HepG2 (cell line): ENCODE measurements around the gene NUDT3. TPM values are rescaled to one million over a fixed set of nuclear protein-coding genes. Genes with fewer than 3 reads are reported as not detected.
"Not testable (repeated sequence)": the region's sequence is repeated elsewhere in the genome, so short reads cannot be mapped to it uniquely, and the experiment has no call there.

ENCODE experiments used
- ATAC-seq: fragments of 200-7000 bp; cut with Tn5 transposase; 3 replicates; pipeline ENCODE4 v1.9.1; 2020; ENCODE audit warnings: mild to moderate bottlenecking, moderate library complexity
- BruUV-seq: library from RNA; stranded (reverse); fragments of 400-500 nt; replicated peaks from 2 replicates; lab custom pipeline; 2021; lab: Mats Ljungman, UMichigan
- CTCF ChIA-PET: fragments of 300-600 bp; formaldehyde crosslinking; extraction: SDS; loops from one replicate; lab custom pipeline; 2021; ENCODE audit warnings: low total read pairs, inconsistent platforms, low intra/inter-chr PET ratio; lab: Yijun Ruan, JAX
- POLR2A ChIA-PET: fragments of 350-600 bp; sonication (Branson Sonifier 250); formaldehyde crosslinking; loops from one replicate; lab custom pipeline; 2020; ENCODE audit warnings: antibody characterized with exemption, inconsistent platforms; lab: Yijun Ruan, JAX
- DNase-seq: peaks from one replicate; pipeline ENCODE4 v3.0.0-alpha.2; 2015; ENCODE audit warnings: low spot score
- FAIRE-seq: peaks from 3 replicates; lab custom pipeline; 2011; peaks lifted over from hg19 to GRCh38; lab: Jason Lieb, UNC
- H2AFZ ChIP-seq: one replicate; pipeline ENCODE4 v1.6.1; 2011; ENCODE audit warnings: low read length, inconsistent platforms
- H3K27ac ChIP-seq: fragments of 300-600 bp; 3 replicates; pipeline ENCODE4 v1.8.0; 2011; ENCODE audit warnings: mixed run types, mild to moderate bottlenecking, mixed read lengths, low read length, inconsistent platforms; ENCODE audit not compliant: insufficient read depth; ENCODE audit errors: extremely low read length
- H3K27me3 ChIP-seq, 2 experiments: fragments of 200-600 bp in 1 of 2; 2 replicates in 1 of 2; 3 replicates in 1 of 2; pipeline versions ENCODE4 v1.6.0 to v1.8.0; 2011; ENCODE audit warnings: low read length in 2 of 2, mild to moderate bottlenecking in 2 of 2, moderate library complexity in 2 of 2, inconsistent platforms in 1 of 2; ENCODE audit not compliant: insufficient read depth in 2 of 2, control insufficient read depth in 1 of 2
- H3K36me3 ChIP-seq, 2 experiments: fragments of 200-600 bp in 1 of 2; replicated peaks in 1 of 2; 2 replicates in 1 of 2; 3 replicates in 1 of 2; pipeline versions ENCODE4 v1.5.1 to v1.8.0; 2011; ENCODE audit warnings: low read length in 2 of 2, inconsistent platforms in 1 of 2; ENCODE audit not compliant: insufficient read depth in 2 of 2, control insufficient read depth in 1 of 2
- H3K4me1 ChIP-seq: 2 replicates; pipeline ENCODE4 v1.5.1; 2012; ENCODE audit warnings: low read length, inconsistent platforms; ENCODE audit not compliant: insufficient read depth
- H3K4me2 ChIP-seq: 2 replicates; pipeline ENCODE4 v1.6.0; 2011; ENCODE audit warnings: low read depth, low read length, inconsistent platforms
- H3K4me3 ChIP-seq, 3 experiments: fragments of 200-600 bp in 1 of 3; sonication (generic), shearing (Covaris generic) in 1 of 3; replicated peaks in 1 of 3; 2 replicates each; pipeline ENCODE4 v1.5.1; 2011 to 2016; ENCODE audit warnings: low read length in 3 of 3, inconsistent platforms in 2 of 3, low read depth in 2 of 3, mild to moderate bottlenecking in 2 of 3, control low read depth in 1 of 3, mixed read lengths in 1 of 3; ENCODE audit not compliant: insufficient read depth in 1 of 3
- H3K79me2 ChIP-seq: one replicate; pipeline ENCODE4 v1.6.1; 2011; ENCODE audit warnings: low read length, inconsistent platforms; ENCODE audit not compliant: insufficient read depth
- H3K9ac ChIP-seq: 2 replicates; pipeline ENCODE4 v1.6.0; 2011; ENCODE audit warnings: mild to moderate bottlenecking, low read depth, low read length, inconsistent platforms; ENCODE audit not compliant: insufficient read depth
- H3K9me3 ChIP-seq: 2 replicates; pipeline ENCODE4 v1.5.1; 2012; ENCODE audit warnings: mild to moderate bottlenecking, low read length
- H4K20me1 ChIP-seq: 2 replicates; pipeline ENCODE4 v1.6.0; 2011; ENCODE audit warnings: inconsistent platforms, mild to moderate bottlenecking, low read length, moderate library complexity; ENCODE audit not compliant: insufficient read depth
- HOXA5 ChIP-seq: sonication (generic); formaldehyde crosslinking; IDR thresholded peaks from 2 replicates; pipeline ENCODE4 v1.4.0; 2020; ENCODE audit warnings: missing genetic modification reagents
- NFYC ChIP-seq: IDR thresholded peaks from 2 replicates; pipeline ENCODE4 v1.6.1; 2016; ENCODE audit warnings: missing genetic modification reagents, missing compliant biosample characterization
- RFXAP ChIP-seq: sonication (generic); formaldehyde crosslinking; IDR thresholded peaks from 2 replicates; pipeline ENCODE4 v1.4.0; 2020; ENCODE audit warnings: missing genetic modification reagents, borderline replicate concordance
- SALL2 ChIP-seq: sonication (generic); formaldehyde crosslinking; IDR thresholded peaks from 2 replicates; pipeline ENCODE4 v1.8.1; 2023; ENCODE audit warnings: mild to moderate bottlenecking, missing genetic modification reagents, inconsistent platforms
- SP4 ChIP-seq: sonication (generic); formaldehyde crosslinking; IDR thresholded peaks from 2 replicates; pipeline ENCODE4 v1.8.1; 2023; ENCODE audit warnings: mild to moderate bottlenecking, missing genetic modification reagents
- TBP ChIP-seq: sonication (generic); formaldehyde crosslinking; IDR thresholded peaks from 2 replicates; pipeline ENCODE4 v1.5.0; 2020; ENCODE audit warnings: missing genetic modification reagents
- TCF7L2 ChIP-seq: IDR thresholded peaks from 2 replicates; pipeline ENCODE4 v1.6.1; 2011; ENCODE audit warnings: mild to moderate bottlenecking, low read depth, low read length, moderate library complexity
- TERF1 ChIP-seq: sonication (generic); formaldehyde crosslinking; IDR thresholded peaks from 2 replicates; pipeline ENCODE4 v1.8.0; 2022; ENCODE audit warnings: mild to moderate bottlenecking, missing genetic modification reagents, moderate library complexity
- ZC3H4 ChIP-seq: sonication (generic); formaldehyde crosslinking; IDR thresholded peaks from 2 replicates; pipeline ENCODE4 v1.4.0; 2020; ENCODE audit warnings: missing genetic modification reagents, borderline replicate concordance
- ZNF20 ChIP-seq: sonication (generic); formaldehyde crosslinking; IDR thresholded peaks from 2 replicates; pipeline ENCODE4 v1.4.0; 2020; ENCODE audit warnings: mild to moderate bottlenecking, moderate library complexity, missing genetic modification reagents
- ZNF607 ChIP-seq: sonication (generic); formaldehyde crosslinking; IDR thresholded peaks from 2 replicates; pipeline ENCODE4 v1.5.1; 2020; ENCODE audit warnings: missing genetic modification reagents, mild to moderate bottlenecking, borderline replicate concordance
- ZNF7 ChIP-seq: IDR thresholded peaks from 2 replicates; pipeline ENCODE4 v1.6.1; 2016; ENCODE audit warnings: missing biosample characterization, missing genetic modification reagents
- WGBS: methylation state at CpG from one replicate; pipeline ENCODE4 v1.1.6; 2017; ENCODE audit warnings: low lambda C conversion rate; 5-methylcytosine and 5-hydroxymethylcytosine counted together
- in situ Hi-C: cut with HindIII; loops from 2 replicates; pipeline ENCODE4 v1.10.0; 2017; ENCODE audit warnings: low pct_unique_long_range_greater_than_20kb; ENCODE audit not compliant: extremely low pct_ligation_motif_present
- intact Hi-C: fragments of 100-400 bp; cut with micrococcal nuclease; formaldehyde crosslinking; loops from one replicate; pipeline ENCODE4 v1.10.0; 2022; ENCODE audit not compliant: unreplicated experiment
- polyA plus RNA-seq, 8 experiments: library from polyadenylated mRNA; depleted of rRNA in 3 of 8; stranded (reverse) in 7 of 8; unstranded in 1 of 8; fragments of >200 nt; fragmentation: Illumina TruSeq in 4 of 8; extraction: Trizol in 4 of 8; gene quantifications; 2 replicates each; pipeline versions ENCODE4 v1.2.1 to v1.2.3, GENCODE V29; 2011 to 2016; ENCODE audit warnings: low read depth in 4 of 8, missing spikeins in 1 of 8, mixed read lengths in 1 of 8; ENCODE audit not compliant: insufficient read depth in 1 of 8
- total RNA-seq, 5 experiments: library from RNA; depleted of rRNA; stranded (reverse); fragments of >200 nt; fragmentation: Illumina TruSeq; extraction: Trizol; gene quantifications; 2 replicates each; pipeline ENCODE4 v1.2.3, GENCODE V29; 2016; ENCODE audit warnings: low read depth in 1 of 5

The NUDT3 gene
- total and polyA plus RNA-seq, 2 of the 13 experiments (the other 11 are each of a cell fraction or from before 2014, with no cell fraction given) = 20.2 to 20.6 TPM

GRCh38 chr6:34246249-34246562 lies 146.3 kb downstream of the NUDT3 start:
- Histone ChIP-seq H3K79me2 (no peaks in the 10 kb centered on the region), H3K36me3 (peaks cover 17 to 34% of the 10 kb centered on the region in 2 experiments; a peak in 4 of 5 replicates), H2AFZ (no peak overlapping the region), H3K9ac (no peak overlapping the region), H3K4me2 (no peak overlapping the region), H3K4me1 (peaks cover 57% of the 10 kb centered on the region), H3K27ac (no peak overlapping the region), H3K4me3 (no peak overlapping the region), H3K27me3 (no peaks in the 10 kb centered on the region), H3K9me3 (no peaks in the 10 kb centered on the region), H4K20me1 (0 out of 2 replicates have a peak, but pooled peaks cover 4% of the 10 kb centered on the region)
- no peak for DNase-seq
- in situ Hi-C loops (loop anchor here (5.0 to 25.0 kb wide), 2 partner anchors 171 to 366 kb away; no protein-coding TSS in a partner anchor), intact Hi-C loops (loop anchor here (5.0 kb wide), 1 partner anchor 361 kb away; no protein-coding TSS in a partner anchor)
- no peak for FAIRE-seq
- BruUV-seq = no TSS peak
- ChIA-PET CTCF (no interaction called here), POLR2A (interaction anchor here (5.9 kb wide), 1 partner anchor 171 kb away, joined by 100 read pairs; no protein-coding TSS in a partner anchor)
- no peak for ATAC-seq
- WGBS = 86% methylated on average over 2 of the region's 2 CpGs
- TF ChIP-seq ZNF7 = no peak
- TF ChIP-seq TBP (CRISPR knock-in tag) = no peak
- TF ChIP-seq ZNF20 (CRISPR knock-in tag) = no peak
- no peak for TF ChIP-seq ZC3H4 (CRISPR knock-in tag)
- no peak for TF ChIP-seq NFYC
- TF ChIP-seq SALL2 = 0 out of 2 replicates have a peak, but pooled peaks have one; percentile 5
- no peak for TF ChIP-seq TCF7L2
- no peak for TF ChIP-seq ZNF607 (CRISPR knock-in tag)
- TF ChIP-seq RFXAP = no peak
- no peak for TF ChIP-seq HOXA5 (CRISPR knock-in tag)
- no peak for TF ChIP-seq TERF1 (CRISPR knock-in tag)
- 0 out of 2 replicates have a peak, but pooled peaks have one; percentile 36 for TF ChIP-seq SP4 (CRISPR knock-in tag)

DNA sequence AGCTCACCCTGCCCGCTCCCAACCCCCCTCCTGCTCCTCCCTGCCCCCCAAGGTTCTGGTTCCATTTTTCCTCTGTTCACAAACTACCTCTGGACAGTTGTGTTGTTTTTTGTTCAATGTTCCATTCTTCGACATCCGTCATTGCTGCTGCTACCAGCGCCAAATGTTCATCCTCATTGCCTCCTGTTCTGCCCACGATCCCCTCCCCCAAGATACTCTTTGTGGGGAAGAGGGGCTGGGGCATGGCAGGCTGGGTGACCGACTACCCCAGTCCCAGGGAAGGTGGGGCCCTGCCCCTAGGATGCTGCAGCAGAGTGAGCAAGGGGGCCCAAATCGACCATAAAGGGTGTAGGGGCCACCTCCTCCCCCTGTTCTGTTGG lies 146.7 kb downstream of the NUDT3 start:
- CTCF ChIA-PET, H3K4me3 ChIP-seq, H3K79me2 ChIP-seq, FAIRE-seq, H3K27ac ChIP-seq, H2AFZ ChIP-seq, BruUV-seq, H4K20me1 ChIP-seq, H3K27me3 ChIP-seq, ATAC-seq, DNase-seq, H3K4me2 ChIP-seq, H3K9ac ChIP-seq, H3K9me3 ChIP-seq: not testable (repeated sequence)
- intact Hi-C loops (loop anchor here (5.0 kb wide), 1 partner anchor 362 kb away; no protein-coding TSS in a partner anchor), in situ Hi-C loops (loop anchor here (5.0 to 25.0 kb wide), 2 partner anchors 172 to 367 kb away; no protein-coding TSS in a partner anchor)
- POLR2A ChIA-PET = interaction anchor here (5.9 kb wide), 1 partner anchor 171 kb away, joined by 100 read pairs; no protein-coding TSS in a partner anchor
- WGBS = 95% methylated on average over 6 of the region's 7 CpGs
- Histone ChIP-seq H3K36me3 (peaks cover 18 to 39% of the 10 kb centered on the region in 2 experiments; a peak in 4 of 5 replicates), H3K4me1 (peaks cover 57% of the 10 kb centered on the region)
